GM12872 (cell line): Measurements from ENCODE around the gene ADAM10.

Experiments
- CTCF ChIP-seq: IDR thresholded peaks from 3 replicates; pipeline ENCODE4 v1.5.1; 2011; ENCODE audit warnings: low read depth, mild to moderate bottlenecking, low read length, moderate library complexity; ENCODE audit not compliant: insufficient read depth

Gene ADAM10

GRCh38 chr15:58749532-58750337, at the start of gene ADAM10:
Gene ADAM10, minus strand, starts transcription at chr15:58749707. Its CDS starts 173 bp downstream, at chr15:58749534.
- TF ChIP-seq CTCF: no peak

- no peak for TF ChIP-seq CTCF
These were observed 48.0 kb upstream of the ADAM10 start for GRCh38 chr15:58797505-58797904.

- TF ChIP-seq CTCF: no peak
These were observed 46.3 kb upstream of the ADAM10 start for GRCh38 chr15:58795825-58796224.

- TF ChIP-seq CTCF: no peak
These were observed 44.4 kb upstream of the ADAM10 start for GRCh38 chr15:58793862-58794261.

GRCh38 chr15:58788056-58788710, 38.7 kb upstream of the ADAM10 start:
- no peak for TF ChIP-seq CTCF

- TF ChIP-seq CTCF: no peak
These were observed 35.8 kb upstream of the ADAM10 start for GRCh38 chr15:58785355-58785754.

GRCh38 chr15:58779554-58779953, 30.0 kb upstream of the ADAM10 start:
- no peak for TF ChIP-seq CTCF
